KG1 (cell line): ENCODE measurements around the gene SZRD1.

Experiments
- DNase-seq: peaks from one replicate; lab custom pipeline; 2025; lab: John Stamatoyannopoulos, UW

Gene SZRD1

DNA sequence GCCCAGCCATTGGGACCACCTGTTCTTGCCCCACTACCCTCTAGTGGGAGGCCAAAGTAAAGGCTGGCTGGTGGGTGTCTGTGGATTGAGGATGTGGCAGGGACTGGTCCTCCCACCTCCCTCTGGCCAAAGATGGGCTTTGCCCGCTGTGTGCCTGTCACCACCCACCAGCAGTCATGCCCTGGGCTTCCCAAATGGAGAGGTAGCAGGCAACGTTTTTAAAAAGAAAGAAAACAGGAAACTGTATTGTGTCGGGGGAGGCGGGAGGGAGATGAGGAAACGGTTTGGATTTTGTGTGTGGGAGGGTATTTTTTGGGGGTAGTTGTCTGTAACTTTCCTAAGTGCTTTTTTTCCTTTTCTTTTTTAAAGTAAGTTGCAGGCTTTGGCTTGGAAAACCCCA is 30.1 kb downstream of the SZRD1 start:
- DNase-seq = no peak

- DNase-seq = no peak
Observed at GRCh38 chr1:16398371-16398953, 31.4 kb downstream of the SZRD1 start.

- no peak for DNase-seq
Observed at GRCh38 chr1:16402742-16403141, 35.7 kb downstream of the SZRD1 start.

GRCh38 chr1:16405441-16405840 is 38.4 kb downstream of the SZRD1 start:
- DNase-seq = no peak

DNA sequence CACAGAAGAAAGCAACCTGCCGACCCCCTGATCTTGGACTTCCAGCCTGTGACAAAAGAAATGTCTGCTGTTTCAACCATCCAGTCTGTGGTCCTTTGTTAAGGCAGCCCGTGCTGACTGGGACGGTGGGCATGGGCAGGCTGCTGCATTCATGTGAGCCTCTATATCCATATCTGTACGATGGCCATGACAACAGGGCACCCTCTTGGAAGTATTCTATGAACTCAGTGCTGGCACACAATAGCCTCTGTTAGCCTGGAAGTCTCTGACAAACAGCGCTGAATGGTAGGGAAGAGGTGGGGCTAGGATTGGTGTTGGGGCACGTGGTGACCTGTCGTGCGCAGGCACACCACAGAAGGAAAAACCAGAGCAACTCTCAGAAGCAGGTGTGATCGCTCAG is 39.8 kb downstream of the SZRD1 start:
- DNase-seq = no peak

GRCh38 chr1:16409536-16410152 is 42.6 kb downstream of the SZRD1 start:
- DNase-seq = no peak

- no peak for DNase-seq
Observed at GRCh38 chr1:16410803-16411202, 43.8 kb downstream of the SZRD1 start.

- no peak for DNase-seq
Observed at GRCh38 chr1:16413191-16413590, 46.1 kb downstream of the SZRD1 start.

GRCh38 chr1:16418823-16419425 is 51.9 kb downstream of the SZRD1 start:
- DNase-seq = no peak

GRCh38 chr1:16420424-16421118 is 53.5 kb downstream of the SZRD1 start:
- DNase-seq = no peak

GRCh38 chr1:16421201-16421600 is 54.2 kb downstream of the SZRD1 start:
- DNase-seq = no peak

GRCh38 chr1:16422041-16422440 is 55.0 kb downstream of the SZRD1 start:
- DNase-seq = no peak

- DNase-seq = no peak
Observed at GRCh38 chr1:16425125-16426025, 58.3 kb downstream of the SZRD1 start.

GRCh38 chr1:16430606-16431005 is 63.6 kb downstream of the SZRD1 start:
- DNase-seq = no peak

GRCh38 chr1:16433030-16433429 is 66.0 kb downstream of the SZRD1 start:
- DNase-seq = no peak

DNA sequence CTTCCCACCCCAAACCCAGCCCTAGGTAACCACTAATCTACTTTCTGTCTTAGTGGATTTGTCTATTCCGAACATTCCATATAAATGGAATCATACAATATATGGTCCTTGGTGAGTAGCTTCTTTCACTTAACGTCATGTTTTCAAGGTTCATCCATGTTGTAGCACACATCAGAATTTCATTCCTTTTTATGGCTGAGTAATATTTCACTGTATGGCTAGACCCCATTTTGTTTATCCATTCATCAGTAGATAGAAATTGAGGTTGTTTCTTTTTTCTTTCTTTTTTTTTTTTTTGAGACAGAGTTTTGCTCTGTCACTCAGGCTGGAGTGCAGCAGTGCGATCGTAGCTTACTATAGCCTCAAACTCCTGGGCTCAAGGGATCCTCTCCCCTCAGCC is 67.0 kb downstream of the SZRD1 start:
- DNase-seq = no peak

- DNase-seq = no peak
Observed at GRCh38 chr1:16434501-16434900, 67.5 kb downstream of the SZRD1 start.

GRCh38 chr1:16436946-16437474 is 70.0 kb downstream of the SZRD1 start, which contains the start of gene SPATA21:
SPATA21 (minus strand) TSS chr1:16437424; CDS start chr1:16431371, 6,053 bp downstream.
- DNase-seq = no peak

GRCh38 chr1:16438516-16438915 is 71.5 kb downstream of the SZRD1 start:
- DNase-seq = no peak

- no peak for DNase-seq
Observed at GRCh38 chr1:16438924-16439323, 71.9 kb downstream of the SZRD1 start.

DNA sequence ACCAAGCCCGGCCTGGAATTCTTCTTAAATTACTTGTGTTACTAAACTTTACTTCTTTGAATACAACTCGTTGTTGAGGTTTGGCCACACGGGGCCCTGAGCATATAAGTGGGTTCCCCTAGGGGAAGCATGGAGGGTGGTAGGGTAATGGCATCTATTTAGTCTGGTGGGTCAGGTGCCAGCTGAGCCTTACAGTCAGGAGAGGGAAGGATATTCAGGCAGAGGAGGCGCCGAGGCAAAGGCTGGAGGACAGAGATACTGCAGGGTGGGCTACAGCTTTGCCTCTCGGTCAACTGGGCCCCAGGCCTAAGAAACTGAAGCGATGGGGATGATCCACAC is 73.1 kb downstream of the SZRD1 start:
- no peak for DNase-seq
